ENCODE results near the gene IL15RA. TPM values are rescaled to one million over a fixed set of nuclear protein-coding genes. Genes with fewer than 3 reads are reported as not detected.

The IL15RA gene
- total and polyA plus RNA-seq, 4 donors = 13.2 to 67.7 (median 32.7) TPM

DNA sequence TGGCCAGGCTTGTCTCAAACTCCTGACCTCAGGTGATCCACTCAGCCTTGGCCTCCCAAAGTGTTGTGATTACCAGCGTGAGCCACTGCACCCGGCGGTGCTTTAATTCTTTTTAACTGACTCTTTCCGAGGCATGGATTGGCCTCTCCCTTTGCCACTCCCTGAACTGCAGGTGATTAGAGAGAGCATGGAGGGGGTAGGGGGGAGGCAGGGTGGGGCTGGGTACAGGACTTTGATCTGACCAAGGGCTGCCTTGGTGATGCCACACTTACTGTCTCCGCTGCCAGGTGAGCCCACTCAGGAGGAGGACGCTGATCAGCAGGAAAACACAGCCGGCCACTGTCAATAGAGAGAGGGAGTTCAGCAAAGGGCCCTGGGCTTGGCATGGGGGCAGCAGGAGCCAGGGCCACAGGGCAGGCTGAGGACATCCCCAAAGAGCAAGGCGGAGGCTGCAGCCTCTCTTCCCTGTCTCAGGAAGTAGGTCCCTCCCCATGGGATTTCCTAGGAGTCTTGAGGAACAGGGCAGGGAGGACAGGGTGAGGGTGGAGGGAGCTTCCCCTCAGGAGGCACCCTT lies 40.5 kb upstream of the IL15RA start:
- DNase-seq (no peak), ATAC-seq (ENCODE audit: insufficient read depth, low FRiP score) (no peak)
- Histone ChIP-seq H3K36me3 (ENCODE audit: control insufficient read depth in 4 of 4, insufficient read depth in 4 of 4, low read length in 4 of 4) (no peaks in the 10 kb centered on the region), H3K4me1 (ENCODE audit: control insufficient read depth in 5 of 5, insufficient read depth in 5 of 5, low read length in 5 of 5) (peaks cover 0 to 7% (median 4%) of the 10 kb centered on the region in 5 donors), H3K9me3 (ENCODE audit: control insufficient read depth in 4 of 4, insufficient read depth in 3 of 4, low read length in 3 of 4) (no peaks in the 10 kb centered on the region), H3K27me3 (ENCODE audit: control insufficient read depth in 3 of 3, insufficient read depth in 3 of 3, low read length in 2 of 3) (no peaks in the 10 kb centered on the region), H3K4me3 (no peak overlapping the region), H3K9ac (ENCODE audit: insufficient read depth in 1 of 2, low read length in 2 of 2) (no peak overlapping the region), H3K27ac (ENCODE audit: low read depth in 1 of 2, low read length in 1 of 2) (peak overlapping the region in 1 of 2 donors; percentile 84)
- TF ChIP-seq, protein P1, sequence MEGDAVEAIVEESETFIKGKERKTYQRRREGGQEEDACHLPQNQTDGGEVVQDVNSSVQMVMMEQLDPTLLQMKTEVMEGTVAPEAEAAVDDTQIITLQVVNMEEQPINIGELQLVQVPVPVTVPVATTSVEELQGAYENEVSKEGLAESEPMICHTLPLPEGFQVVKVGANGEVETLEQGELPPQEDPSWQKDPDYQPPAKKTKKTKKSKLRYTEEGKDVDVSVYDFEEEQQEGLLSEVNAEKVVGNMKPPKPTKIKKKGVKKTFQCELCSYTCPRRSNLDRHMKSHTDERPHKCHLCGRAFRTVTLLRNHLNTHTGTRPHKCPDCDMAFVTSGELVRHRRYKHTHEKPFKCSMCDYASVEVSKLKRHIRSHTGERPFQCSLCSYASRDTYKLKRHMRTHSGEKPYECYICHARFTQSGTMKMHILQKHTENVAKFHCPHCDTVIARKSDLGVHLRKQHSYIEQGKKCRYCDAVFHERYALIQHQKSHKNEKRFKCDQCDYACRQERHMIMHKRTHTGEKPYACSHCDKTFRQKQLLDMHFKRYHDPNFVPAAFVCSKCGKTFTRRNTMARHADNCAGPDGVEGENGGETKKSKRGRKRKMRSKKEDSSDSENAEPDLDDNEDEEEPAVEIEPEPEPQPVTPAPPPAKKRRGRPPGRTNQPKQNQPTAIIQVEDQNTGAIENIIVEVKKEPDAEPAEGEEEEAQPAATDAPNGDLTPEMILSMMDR (IDR thresholded peaks at IDR 0.05; ENCODE audit: control extremely low read depth, extremely low read depth) = no peak
- 85 to 94% methylated on average over 8 of the region's 8 CpGs for WGBS, 2 donors

DNA sequence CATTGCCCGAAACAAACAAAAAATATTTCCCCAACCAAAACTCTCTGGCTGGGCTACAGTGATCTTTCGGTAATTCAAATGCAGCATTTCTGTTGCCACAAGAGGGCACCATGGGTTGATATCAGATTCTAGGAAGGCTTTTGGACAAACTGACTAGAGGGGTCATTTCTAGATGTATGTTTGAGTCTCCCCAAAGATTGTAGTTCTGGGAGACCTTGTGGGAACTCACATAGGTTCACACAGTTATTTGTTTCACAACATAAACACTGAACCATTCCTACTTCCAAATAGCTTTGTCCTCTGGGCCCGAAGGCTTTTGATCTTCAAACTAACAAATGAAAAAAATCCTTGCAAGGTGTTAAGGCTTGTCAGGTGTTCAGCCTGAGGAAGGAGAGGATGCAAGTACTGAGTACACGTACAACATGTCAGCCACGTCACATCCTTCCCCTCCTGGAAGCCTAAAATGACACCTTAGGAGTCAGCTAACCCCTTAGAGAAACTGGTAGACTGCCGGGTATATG lies 37.0 kb upstream of the IL15RA start:
- Histone ChIP-seq H3K27me3 (ENCODE audit: control insufficient read depth in 3 of 3, insufficient read depth in 3 of 3, low read length in 2 of 3) (no peaks in the 10 kb centered on the region), H3K4me3 (no peak overlapping the region), H3K4me1 (ENCODE audit: control insufficient read depth in 5 of 5, insufficient read depth in 5 of 5, low read length in 5 of 5) (peaks cover 0 to 24% (median 7%) of the 10 kb centered on the region in 5 donors), H3K27ac (ENCODE audit: low read depth in 1 of 2, low read length in 1 of 2) (peak overlapping the region in 1 of 2 donors; percentile 40), H3K9ac (ENCODE audit: insufficient read depth in 1 of 2, low read length in 2 of 2) (no peak overlapping the region), H3K9me3 (ENCODE audit: control insufficient read depth in 4 of 4, insufficient read depth in 3 of 4, low read length in 3 of 4) (no peaks in the 10 kb centered on the region), H3K36me3 (ENCODE audit: control insufficient read depth in 4 of 4, insufficient read depth in 4 of 4, low read length in 4 of 4) (no peaks in the 10 kb centered on the region)
- ATAC-seq (ENCODE audit: insufficient read depth, low FRiP score) = peak; percentile 63
- TF ChIP-seq, protein P1 (IDR thresholded peaks at IDR 0.05; ENCODE audit: control extremely low read depth, extremely low read depth) = peak; percentile 57
- WGBS, 2 donors = 40 to 53% methylated on average over 6 of the region's 6 CpGs
- peak in 2 of 3 donors; percentile 59 to 68 for DNase-seq

DNA sequence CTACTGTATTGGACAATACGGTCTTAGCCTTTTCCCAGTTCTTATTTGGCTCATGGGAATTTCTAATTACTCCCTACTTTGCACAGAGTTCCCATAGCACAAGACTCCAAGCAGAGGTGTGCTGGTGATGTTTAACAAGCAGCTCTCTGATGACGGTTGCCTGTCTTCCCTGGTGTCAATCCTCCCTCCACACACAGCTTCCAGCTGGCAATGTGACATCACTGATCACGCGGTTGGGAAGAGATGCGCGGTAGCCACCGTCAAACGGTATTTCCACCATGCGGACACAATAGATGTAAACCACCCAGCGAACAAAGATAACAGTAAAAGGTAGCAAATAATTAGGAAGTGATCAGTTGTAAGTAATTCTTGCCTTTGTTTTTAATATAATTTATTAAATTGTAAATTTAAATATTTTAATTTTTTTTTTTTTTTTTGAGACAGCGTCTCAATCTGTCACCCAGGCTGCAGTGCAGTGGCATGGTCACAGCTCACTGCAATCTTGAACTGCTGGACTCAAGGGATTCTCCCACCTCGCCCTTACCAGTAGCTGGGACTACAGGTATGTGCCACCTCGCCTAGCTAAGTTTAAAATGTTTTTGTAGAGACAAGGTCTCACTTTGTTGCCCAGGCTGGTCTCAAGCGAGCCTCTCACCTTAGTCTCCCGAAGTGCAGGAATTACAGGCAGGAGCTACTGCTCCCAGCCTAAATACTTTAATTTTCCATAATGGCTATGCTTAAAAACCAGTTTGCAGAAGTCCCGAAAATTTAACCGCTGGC lies 36.3 kb upstream of the IL15RA start:
- WGBS, 2 donors = 83 to 85% methylated on average over 17 of the region's 17 CpGs
- DNase-seq (no peak), ATAC-seq (ENCODE audit: insufficient read depth, low FRiP score) (no peak)
- H3K9ac ChIP-seq (ENCODE audit: insufficient read depth in 1 of 2, low read length in 2 of 2) = no peak overlapping the region
- no peaks in the 10 kb centered on the region for H3K9me3 ChIP-seq (ENCODE audit: control insufficient read depth in 4 of 4, insufficient read depth in 3 of 4, low read length in 3 of 4)
- H3K27me3 ChIP-seq (ENCODE audit: control insufficient read depth in 3 of 3, insufficient read depth in 3 of 3, low read length in 2 of 3) = no peaks in the 10 kb centered on the region
- H3K27ac ChIP-seq (ENCODE audit: low read depth in 1 of 2, low read length in 1 of 2) = peak overlapping the region in 1 of 2 donors; percentile 40
- no peaks in the 10 kb centered on the region for H3K36me3 ChIP-seq (ENCODE audit: control insufficient read depth in 4 of 4, insufficient read depth in 4 of 4, low read length in 4 of 4)
- no peak overlapping the region for H3K4me3 ChIP-seq
- H3K4me1 ChIP-seq (ENCODE audit: control insufficient read depth in 5 of 5, insufficient read depth in 5 of 5, low read length in 5 of 5) = peaks cover 0 to 24% (median 7%) of the 10 kb centered on the region in 5 donors
- TF ChIP-seq, protein P1 (IDR thresholded peaks at IDR 0.05; ENCODE audit: control extremely low read depth, extremely low read depth) = no peak

Measured in lung (tissue), 12 donors.